K562 (cell line): ENCODE data around the gene MCM3. TPM values are rescaled to one million over a fixed set of nuclear protein-coding genes. Genes with fewer than 3 reads are reported as not detected.

ENCODE experiments used
- CHD1 ChIP-seq: fragments of 200-600 bp; sonication (generic); IDR thresholded peaks from one replicate; pipeline ENCODE4 v1.6.1; 2012; ENCODE audit warnings: mild to moderate bottlenecking, moderate library complexity, low read length, inconsistent platforms
- HIVEP1 ChIP-seq: fragments of 250-450 bp; sonication (Bioruptor Pico); IDR thresholded peaks from 2 replicates; pipeline ENCODE4 v1.4.0; 2020; ENCODE audit warnings: mild to moderate bottlenecking
- KAT2B ChIP-seq: IDR thresholded peaks from one replicate; pipeline ENCODE4 v1.6.1; 2012; ENCODE audit warnings: low read depth, mild to moderate bottlenecking, control low read depth, inconsistent platforms, low read length, moderate library complexity
- KAT8 ChIP-seq: fragments of 450-650 bp; IDR thresholded peaks from 2 replicates; pipeline ENCODE4 v1.6.1; 2016; ENCODE audit warnings: low read depth, mild to moderate bottlenecking
- MED1 ChIP-seq: sonication (generic); formaldehyde crosslinking; IDR thresholded peaks from 2 replicates; pipeline ENCODE4 v1.8.1; 2023; ENCODE audit warnings: missing genetic modification reagents, borderline replicate concordance
- NONO ChIP-seq, 2 experiments: fragments of 200-400 bp in 1 of 2; fragments of 450-650 bp in 1 of 2; formaldehyde crosslinking in 1 of 2; IDR thresholded peaks; 2 replicates each; pipeline ENCODE4 v1.6.1; 2017; ENCODE audit warnings: low read depth in 2 of 2, mild to moderate bottlenecking in 2 of 2, moderate library complexity in 2 of 2, low read length in 1 of 2
- PHB2 ChIP-seq: fragments of 450-650 bp; IDR thresholded peaks from 2 replicates; pipeline ENCODE4 v1.6.1; 2017; ENCODE audit warnings: low read depth
- SIN3A ChIP-seq, 2 experiments: fragments of 150-350 bp in 1 of 2; IDR thresholded peaks; 2 replicates each; pipeline ENCODE4 v1.6.1; 2011 to 2016; ENCODE audit warnings: borderline replicate concordance in 2 of 2, low read depth in 2 of 2, low read length in 2 of 2, mild to moderate bottlenecking in 2 of 2, moderate library complexity in 2 of 2; ENCODE audit not compliant: control insufficient read depth in 1 of 2
- SLC30A9 ChIP-seq: fragments of 250-450 bp; sonication (Bioruptor Pico); IDR thresholded peaks from 2 replicates; pipeline ENCODE4 v1.8.0; 2022; ENCODE audit warnings: mild to moderate bottlenecking, moderate library complexity
- TAF1 ChIP-seq: IDR thresholded peaks from 2 replicates; pipeline ENCODE4 v1.6.1; 2011; ENCODE audit warnings: mild to moderate bottlenecking, low read length, moderate library complexity; ENCODE audit not compliant: insufficient read depth, control insufficient read depth, severe bottlenecking; ENCODE audit errors: extremely low read depth
- ZFP36 ChIP-seq: fragments of 150-350 bp; IDR thresholded peaks from 2 replicates; pipeline ENCODE4 v1.6.1; 2018; ENCODE audit warnings: low read length, low read depth; ENCODE audit not compliant: partially characterized antibody
- polyA plus RNA-seq, 8 experiments: library from polyadenylated mRNA; depleted of rRNA in 4 of 8; stranded (reverse) in 5 of 8; unstranded in 3 of 8; fragments of >200 nt; fragmentation: Nextera tagmentation in 2 of 8; fragmentation: Illumina TruSeq in 1 of 8; extraction: Ambion mirVana in 2 of 8; extraction: Trizol in 1 of 8; gene quantifications; 2 replicates each; pipeline versions ENCODE4 v1.2.1 to v1.2.3, GENCODE V29; 2011 to 2014; ENCODE audit warnings: inconsistent platforms in 1 of 8, missing spikeins in 1 of 8
- total RNA-seq, 7 experiments: library from RNA; depleted of rRNA in 6 of 7; stranded (reverse); fragments of >200 nt in 6 of 7; fragmentation: Illumina TruSeq in 2 of 7; extraction: Trizol in 2 of 7; gene quantifications; 2 replicates each; pipeline versions ENCODE4 v1.2.1 to v1.2.3, GENCODE V29; 2011 to 2021; ENCODE audit warnings: low replicate concordance in 1 of 7
- TF ChIP-seq, protein P1 (sequence below): fragments of 250-450 bp; sonication (Bioruptor Pico); IDR thresholded peaks from 2 replicates; pipeline ENCODE4 v1.8.0; 2021; ENCODE audit warnings: borderline replicate concordance, mild to moderate bottlenecking, moderate library complexity; ENCODE audit not compliant: poor library complexity, severe bottlenecking
- TF ChIP-seq, protein P2 (sequence below): fragments of 450-650 bp; IDR thresholded peaks from 2 replicates; pipeline ENCODE4 v1.6.1; 2016; ENCODE audit warnings: mild to moderate bottlenecking, moderate library complexity

Gene MCM3
- total and polyA plus RNA-seq, 9 of the 15 experiments (the other 6 are each of a cell fraction or from before 2014, with no cell fraction given), result 76.1 to 270 (median 250) TPM

DNA sequence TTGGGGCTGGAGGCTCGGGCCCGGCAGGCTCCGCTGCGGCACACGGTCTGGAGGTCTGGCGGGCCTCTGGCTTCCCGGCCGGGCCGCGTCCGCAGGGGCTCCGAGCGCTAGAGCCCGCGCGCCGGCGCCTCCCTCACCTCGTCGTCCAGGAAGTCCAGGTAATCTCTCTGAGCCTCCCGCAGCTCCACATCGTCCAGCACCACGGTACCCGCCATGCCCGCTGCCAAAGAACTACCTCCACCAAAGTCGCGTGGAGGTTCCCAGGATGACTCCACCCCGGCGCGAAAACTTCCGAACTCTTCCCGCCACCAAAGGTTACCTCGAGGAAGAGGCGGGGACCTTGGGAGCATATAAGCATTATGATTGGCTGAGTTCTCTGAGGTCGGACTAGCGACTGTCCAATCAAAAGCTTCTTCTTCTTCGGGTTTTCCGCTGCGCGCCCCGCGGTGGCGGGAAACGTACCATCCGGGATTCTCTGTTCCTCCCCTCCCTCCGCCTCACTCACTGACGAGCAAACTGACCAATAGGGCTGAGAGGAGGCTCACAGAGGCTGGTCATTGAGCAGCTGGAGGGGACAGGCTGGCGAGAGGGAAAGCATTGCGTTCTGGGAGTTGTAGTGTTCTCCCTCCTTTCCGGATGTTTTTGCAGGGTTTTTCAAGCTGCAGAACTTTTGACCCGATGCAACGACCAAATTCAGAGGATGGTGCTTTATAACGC lies at the start of gene MCM3 (continued):
- peak; percentile 74 for TF ChIP-seq TAF1
- TF ChIP-seq, protein P1, sequence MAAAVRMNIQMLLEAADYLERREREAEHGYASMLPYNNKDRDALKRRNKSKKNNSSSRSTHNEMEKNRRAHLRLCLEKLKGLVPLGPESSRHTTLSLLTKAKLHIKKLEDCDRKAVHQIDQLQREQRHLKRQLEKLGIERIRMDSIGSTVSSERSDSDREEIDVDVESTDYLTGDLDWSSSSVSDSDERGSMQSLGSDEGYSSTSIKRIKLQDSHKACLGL (CRISPR knock-in tag), result peak; percentile 71
- no peak for TF ChIP-seq KAT8
- TF ChIP-seq PHB2, result no peak
- no peak for TF ChIP-seq HIVEP1 (CRISPR knock-in tag)
- TF ChIP-seq KAT2B, result no peak
- TF ChIP-seq MED1 (CRISPR knock-in tag), result no peak
- peak; percentile 68 for TF ChIP-seq CHD1
- peak; percentile 91 to 95 for TF ChIP-seq SIN3A (IDR thresholded peaks at IDR 0.05; ENCODE audit: borderline replicate concordance in 2 of 2, control insufficient read depth in 1 of 2, low read depth in 2 of 2, low read length in 2 of 2)
- TF ChIP-seq NONO (IDR thresholded peaks at IDR 0.05; ENCODE audit: low read depth in 2 of 2, low read length in 1 of 2), result no peak
- no peak for TF ChIP-seq SLC30A9
- TF ChIP-seq, protein P2, sequence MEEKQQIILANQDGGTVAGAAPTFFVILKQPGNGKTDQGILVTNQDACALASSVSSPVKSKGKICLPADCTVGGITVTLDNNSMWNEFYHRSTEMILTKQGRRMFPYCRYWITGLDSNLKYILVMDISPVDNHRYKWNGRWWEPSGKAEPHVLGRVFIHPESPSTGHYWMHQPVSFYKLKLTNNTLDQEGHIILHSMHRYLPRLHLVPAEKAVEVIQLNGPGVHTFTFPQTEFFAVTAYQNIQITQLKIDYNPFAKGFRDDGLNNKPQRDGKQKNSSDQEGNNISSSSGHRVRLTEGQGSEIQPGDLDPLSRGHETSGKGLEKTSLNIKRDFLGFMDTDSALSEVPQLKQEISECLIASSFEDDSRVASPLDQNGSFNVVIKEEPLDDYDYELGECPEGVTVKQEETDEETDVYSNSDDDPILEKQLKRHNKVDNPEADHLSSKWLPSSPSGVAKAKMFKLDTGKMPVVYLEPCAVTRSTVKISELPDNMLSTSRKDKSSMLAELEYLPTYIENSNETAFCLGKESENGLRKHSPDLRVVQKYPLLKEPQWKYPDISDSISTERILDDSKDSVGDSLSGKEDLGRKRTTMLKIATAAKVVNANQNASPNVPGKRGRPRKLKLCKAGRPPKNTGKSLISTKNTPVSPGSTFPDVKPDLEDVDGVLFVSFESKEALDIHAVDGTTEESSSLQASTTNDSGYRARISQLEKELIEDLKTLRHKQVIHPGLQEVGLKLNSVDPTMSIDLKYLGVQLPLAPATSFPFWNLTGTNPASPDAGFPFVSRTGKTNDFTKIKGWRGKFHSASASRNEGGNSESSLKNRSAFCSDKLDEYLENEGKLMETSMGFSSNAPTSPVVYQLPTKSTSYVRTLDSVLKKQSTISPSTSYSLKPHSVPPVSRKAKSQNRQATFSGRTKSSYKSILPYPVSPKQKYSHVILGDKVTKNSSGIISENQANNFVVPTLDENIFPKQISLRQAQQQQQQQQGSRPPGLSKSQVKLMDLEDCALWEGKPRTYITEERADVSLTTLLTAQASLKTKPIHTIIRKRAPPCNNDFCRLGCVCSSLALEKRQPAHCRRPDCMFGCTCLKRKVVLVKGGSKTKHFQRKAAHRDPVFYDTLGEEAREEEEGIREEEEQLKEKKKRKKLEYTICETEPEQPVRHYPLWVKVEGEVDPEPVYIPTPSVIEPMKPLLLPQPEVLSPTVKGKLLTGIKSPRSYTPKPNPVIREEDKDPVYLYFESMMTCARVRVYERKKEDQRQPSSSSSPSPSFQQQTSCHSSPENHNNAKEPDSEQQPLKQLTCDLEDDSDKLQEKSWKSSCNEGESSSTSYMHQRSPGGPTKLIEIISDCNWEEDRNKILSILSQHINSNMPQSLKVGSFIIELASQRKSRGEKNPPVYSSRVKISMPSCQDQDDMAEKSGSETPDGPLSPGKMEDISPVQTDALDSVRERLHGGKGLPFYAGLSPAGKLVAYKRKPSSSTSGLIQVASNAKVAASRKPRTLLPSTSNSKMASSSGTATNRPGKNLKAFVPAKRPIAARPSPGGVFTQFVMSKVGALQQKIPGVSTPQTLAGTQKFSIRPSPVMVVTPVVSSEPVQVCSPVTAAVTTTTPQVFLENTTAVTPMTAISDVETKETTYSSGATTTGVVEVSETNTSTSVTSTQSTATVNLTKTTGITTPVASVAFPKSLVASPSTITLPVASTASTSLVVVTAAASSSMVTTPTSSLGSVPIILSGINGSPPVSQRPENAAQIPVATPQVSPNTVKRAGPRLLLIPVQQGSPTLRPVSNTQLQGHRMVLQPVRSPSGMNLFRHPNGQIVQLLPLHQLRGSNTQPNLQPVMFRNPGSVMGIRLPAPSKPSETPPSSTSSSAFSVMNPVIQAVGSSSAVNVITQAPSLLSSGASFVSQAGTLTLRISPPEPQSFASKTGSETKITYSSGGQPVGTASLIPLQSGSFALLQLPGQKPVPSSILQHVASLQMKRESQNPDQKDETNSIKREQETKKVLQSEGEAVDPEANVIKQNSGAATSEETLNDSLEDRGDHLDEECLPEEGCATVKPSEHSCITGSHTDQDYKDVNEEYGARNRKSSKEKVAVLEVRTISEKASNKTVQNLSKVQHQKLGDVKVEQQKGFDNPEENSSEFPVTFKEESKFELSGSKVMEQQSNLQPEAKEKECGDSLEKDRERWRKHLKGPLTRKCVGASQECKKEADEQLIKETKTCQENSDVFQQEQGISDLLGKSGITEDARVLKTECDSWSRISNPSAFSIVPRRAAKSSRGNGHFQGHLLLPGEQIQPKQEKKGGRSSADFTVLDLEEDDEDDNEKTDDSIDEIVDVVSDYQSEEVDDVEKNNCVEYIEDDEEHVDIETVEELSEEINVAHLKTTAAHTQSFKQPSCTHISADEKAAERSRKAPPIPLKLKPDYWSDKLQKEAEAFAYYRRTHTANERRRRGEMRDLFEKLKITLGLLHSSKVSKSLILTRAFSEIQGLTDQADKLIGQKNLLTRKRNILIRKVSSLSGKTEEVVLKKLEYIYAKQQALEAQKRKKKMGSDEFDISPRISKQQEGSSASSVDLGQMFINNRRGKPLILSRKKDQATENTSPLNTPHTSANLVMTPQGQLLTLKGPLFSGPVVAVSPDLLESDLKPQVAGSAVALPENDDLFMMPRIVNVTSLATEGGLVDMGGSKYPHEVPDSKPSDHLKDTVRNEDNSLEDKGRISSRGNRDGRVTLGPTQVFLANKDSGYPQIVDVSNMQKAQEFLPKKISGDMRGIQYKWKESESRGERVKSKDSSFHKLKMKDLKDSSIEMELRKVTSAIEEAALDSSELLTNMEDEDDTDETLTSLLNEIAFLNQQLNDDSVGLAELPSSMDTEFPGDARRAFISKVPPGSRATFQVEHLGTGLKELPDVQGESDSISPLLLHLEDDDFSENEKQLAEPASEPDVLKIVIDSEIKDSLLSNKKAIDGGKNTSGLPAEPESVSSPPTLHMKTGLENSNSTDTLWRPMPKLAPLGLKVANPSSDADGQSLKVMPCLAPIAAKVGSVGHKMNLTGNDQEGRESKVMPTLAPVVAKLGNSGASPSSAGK, result peak; percentile 69
- TF ChIP-seq ZFP36, result no peak
